Measurements from ENCODE around the gene WNT6. TPM values are rescaled to one million over a fixed set of nuclear protein-coding genes. Genes with fewer than 3 reads are reported as not detected.
A peak's percentile ranks its signal among the peaks of the same experiment; 100 is the strongest.

WNT6 gene
- total RNA-seq, 1 experiment from 2014 or later: 1.4 TPM

- Histone ChIP-seq H3K9me3 (ENCODE audit: control insufficient read depth in 1 of 2, insufficient read depth in 1 of 2, low read depth in 1 of 2, low read length in 2 of 2) (no peaks in the 10 kb centered on the region), H3K27ac (ENCODE audit: low read depth, low read length) (no peak overlapping the region), H3K9ac (ENCODE audit: low read length) (no peak overlapping the region), H4K20me1 (ENCODE audit: insufficient read depth) (no peaks in the 10 kb centered on the region), H3K9me2 (ENCODE audit: insufficient read depth) (no peaks in the 10 kb centered on the region), H3K27me3 (ENCODE audit: insufficient read depth, low read length) (no peaks in the 10 kb centered on the region), H2AFZ (ENCODE audit: low read depth, low read length, poor library complexity, severe bottlenecking) (peak overlapping the region; percentile 42), H3K36me3 (ENCODE audit: control insufficient read depth in 1 of 2, insufficient read depth in 2 of 2, low read length in 2 of 2) (no peaks in the 10 kb centered on the region), H3K4me1 (ENCODE audit: control insufficient read depth in 1 of 2, insufficient read depth in 2 of 2, low read length in 2 of 2) (peaks cover 32 to 57% of the 10 kb centered on the region in 2 experiments), H3K4me2 (ENCODE audit: low read length) (peak overlapping the region; percentile 49), H3K79me2 (ENCODE audit: insufficient read depth, low read length) (no peaks in the 10 kb centered on the region), H3K4me3 (replicated peaks in 1 of 2; ENCODE audit: low read depth in 1 of 2, low read length in 2 of 2) (no peak overlapping the region)
- DNase-seq (ENCODE audit: low read depth, low spot score): peak; percentile 77
- ChIA-PET RAD21 (ENCODE audit: low non-redundant PET in 1 of 2, low total read pairs in 2 of 2, uncharacterized antibody in 2 of 2, unreplicated experiment in 2 of 2) (interaction anchor here (0.8 to 1.1 kb wide), 4 partner anchors 41 to 127 kb away, joined by 3 to 5 read pairs (median 4); no protein-coding TSS in a partner anchor), CTCF (interaction anchor here (0.9 to 4.3 kb wide), 15 partner anchors 8 to 677 kb away, joined by 3 to 35 read pairs (median 5); partner anchors contain the start of genes BCS1L and ZNF142), POLR2A (interaction anchor here (2.0 kb wide), 1 partner anchor 149 kb away, joined by 8 read pairs; no protein-coding TSS in a partner anchor)
- no TSS peak for BruUV-seq (replicated peaks)
- peak; percentile 71 for ATAC-seq
- intact Hi-C loops (cut with micrococcal nuclease): loop anchor here (1.0 to 2.0 kb wide), 5 partner anchors 45 to 302 kb away; no protein-coding TSS in a partner anchor
- TF ChIP-seq ZBTB33 (IDR thresholded peaks at IDR 0.05; ENCODE audit: extremely low read depth, insufficient replicate concordance, low read length): no peak
- peak; percentile 15 for TF ChIP-seq YY1 (IDR thresholded peaks at IDR 0.05; ENCODE audit: extremely low read depth, insufficient replicate concordance, low read depth, low read length)
- TF ChIP-seq, protein P1, sequence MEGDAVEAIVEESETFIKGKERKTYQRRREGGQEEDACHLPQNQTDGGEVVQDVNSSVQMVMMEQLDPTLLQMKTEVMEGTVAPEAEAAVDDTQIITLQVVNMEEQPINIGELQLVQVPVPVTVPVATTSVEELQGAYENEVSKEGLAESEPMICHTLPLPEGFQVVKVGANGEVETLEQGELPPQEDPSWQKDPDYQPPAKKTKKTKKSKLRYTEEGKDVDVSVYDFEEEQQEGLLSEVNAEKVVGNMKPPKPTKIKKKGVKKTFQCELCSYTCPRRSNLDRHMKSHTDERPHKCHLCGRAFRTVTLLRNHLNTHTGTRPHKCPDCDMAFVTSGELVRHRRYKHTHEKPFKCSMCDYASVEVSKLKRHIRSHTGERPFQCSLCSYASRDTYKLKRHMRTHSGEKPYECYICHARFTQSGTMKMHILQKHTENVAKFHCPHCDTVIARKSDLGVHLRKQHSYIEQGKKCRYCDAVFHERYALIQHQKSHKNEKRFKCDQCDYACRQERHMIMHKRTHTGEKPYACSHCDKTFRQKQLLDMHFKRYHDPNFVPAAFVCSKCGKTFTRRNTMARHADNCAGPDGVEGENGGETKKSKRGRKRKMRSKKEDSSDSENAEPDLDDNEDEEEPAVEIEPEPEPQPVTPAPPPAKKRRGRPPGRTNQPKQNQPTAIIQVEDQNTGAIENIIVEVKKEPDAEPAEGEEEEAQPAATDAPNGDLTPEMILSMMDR (IDR thresholded peaks at IDR 0.05 in 2 of 3, conservative IDR thresholded peaks at IDR 0.05 in 1 of 3; ENCODE audit: borderline replicate concordance in 1 of 3, insufficient read depth in 1 of 3, low read depth in 2 of 3, low read length in 2 of 3): peak in 2 of 3 experiments; percentile 74 to 85; a peak in 4 of 6 replicates
Observed at GRCh38 chr2:218852911-218853667, 6.5 kb upstream of the WNT6 start.

All from HCT116 (cell line).